Vagina (tissue), 2 donors: ENCODE measurements around the gene GBX1.

Experiments used
- POLR2A ChIP-seq, 2 donors: fragments of 450-650 bp; IDR thresholded peaks; one replicate each; pipeline ENCODE4 v1.6.1; 2017; ENCODE audit warnings: antibody characterized with exemption in 2 of 2, mild to moderate bottlenecking in 2 of 2, moderate library complexity in 2 of 2
- TF ChIP-seq, protein P1 (sequence below), 3 experiments: fragments of 450-650 bp in 2 of 3; fragments of 200-600 bp in 1 of 3; sonication (generic) in 1 of 3; IDR thresholded peaks; one replicate each; pipeline ENCODE4 v1.5.1; 2017 to 2019; ENCODE audit warnings: antibody characterized with exemption in 3 of 3, mild to moderate bottlenecking in 2 of 3, moderate library complexity in 2 of 3

DNA sequence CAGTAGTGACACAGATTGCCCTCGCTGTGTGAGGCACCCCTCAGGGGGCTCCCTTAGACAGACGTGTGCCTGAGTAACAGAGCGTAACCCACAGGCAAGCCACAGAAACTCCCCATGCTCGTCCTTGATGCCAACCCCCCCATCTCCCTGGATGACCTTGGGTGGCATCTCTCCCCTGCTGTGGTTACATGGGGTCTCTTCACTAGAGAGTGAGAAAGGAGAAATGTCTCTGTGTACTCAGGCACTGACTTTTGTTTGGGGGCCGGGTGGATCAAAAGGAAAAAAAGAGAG lies 20.7 kb upstream of the GBX1 start:
- TF ChIP-seq, protein P1, sequence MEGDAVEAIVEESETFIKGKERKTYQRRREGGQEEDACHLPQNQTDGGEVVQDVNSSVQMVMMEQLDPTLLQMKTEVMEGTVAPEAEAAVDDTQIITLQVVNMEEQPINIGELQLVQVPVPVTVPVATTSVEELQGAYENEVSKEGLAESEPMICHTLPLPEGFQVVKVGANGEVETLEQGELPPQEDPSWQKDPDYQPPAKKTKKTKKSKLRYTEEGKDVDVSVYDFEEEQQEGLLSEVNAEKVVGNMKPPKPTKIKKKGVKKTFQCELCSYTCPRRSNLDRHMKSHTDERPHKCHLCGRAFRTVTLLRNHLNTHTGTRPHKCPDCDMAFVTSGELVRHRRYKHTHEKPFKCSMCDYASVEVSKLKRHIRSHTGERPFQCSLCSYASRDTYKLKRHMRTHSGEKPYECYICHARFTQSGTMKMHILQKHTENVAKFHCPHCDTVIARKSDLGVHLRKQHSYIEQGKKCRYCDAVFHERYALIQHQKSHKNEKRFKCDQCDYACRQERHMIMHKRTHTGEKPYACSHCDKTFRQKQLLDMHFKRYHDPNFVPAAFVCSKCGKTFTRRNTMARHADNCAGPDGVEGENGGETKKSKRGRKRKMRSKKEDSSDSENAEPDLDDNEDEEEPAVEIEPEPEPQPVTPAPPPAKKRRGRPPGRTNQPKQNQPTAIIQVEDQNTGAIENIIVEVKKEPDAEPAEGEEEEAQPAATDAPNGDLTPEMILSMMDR (IDR thresholded peaks at IDR 0.05) = no peak
- no peak for TF ChIP-seq POLR2A (IDR thresholded peaks at IDR 0.05)
